Ovary (tissue), 9 donors: ENCODE results near the gene ZDHHC15. TPM values are rescaled to one million over a fixed set of nuclear protein-coding genes. Genes with fewer than 3 reads are reported as not detected.
"Not testable (repeated sequence)": the region's sequence is repeated elsewhere in the genome, so short reads cannot be mapped to it uniquely, and the experiment has no call there.

Experiments used
- DNase-seq, 5 donors: peaks; one replicate each; pipeline ENCODE4 v3.0.0-alpha.2; 2019 to 2020
- H3K27ac ChIP-seq, 2 donors: fragments of 200-600 bp; one replicate each; pipeline versions ENCODE4 v1.5.1 to v1.8.0; 2019 to 2022
- H3K27me3 ChIP-seq: fragments of 200-600 bp; one replicate; pipeline ENCODE4 v1.8.0; 2022
- H3K36me3 ChIP-seq: fragments of 200-600 bp; sonication (generic); one replicate; pipeline ENCODE4 v1.5.1; 2019
- H3K4me1 ChIP-seq: one replicate; pipeline ENCODE4 v1.8.1; 2013; ENCODE audit warnings: mild to moderate bottlenecking, moderate library complexity; ENCODE audit not compliant: insufficient read depth
- H3K4me3 ChIP-seq: fragments of 200-600 bp; sonication (generic); one replicate; pipeline ENCODE4 v1.5.1; 2017
- H3K9me3 ChIP-seq, 2 donors: fragments of 200-600 bp in 1 of 2; sonication (generic) in 1 of 2; one replicate each; pipeline versions ENCODE4 v1.5.1 to v1.8.1; 2013 to 2019; ENCODE audit warnings: mild to moderate bottlenecking in 1 of 2, moderate library complexity in 1 of 2
- CTCF ChIP-seq, 3 donors: fragments of 450-650 bp in 2 of 3; fragments of 200-600 bp in 1 of 3; IDR thresholded peaks; one replicate each; pipeline versions ENCODE4 v1.5.1 to v1.8.0; 2016 to 2022; ENCODE audit warnings: antibody characterized with exemption in 3 of 3, mild to moderate bottlenecking in 1 of 3
- EP300 ChIP-seq: sonication (generic); formaldehyde crosslinking; IDR thresholded peaks from one replicate; pipeline ENCODE4 v1.6.1; 2017; ENCODE audit warnings: antibody characterized with exemption
- POLR2A ChIP-seq: fragments of 450-650 bp; IDR thresholded peaks from one replicate; pipeline ENCODE4 v1.6.1; 2017; ENCODE audit warnings: antibody characterized with exemption, mild to moderate bottlenecking, moderate library complexity
- WGBS, 3 donors: extraction: QIAGEN DNeasy Blood & Tissue Kit in 1 of 3; methylation state at CpG; one replicate each; pipeline versions ENCODE4 v1.1.5 to v1.1.7; 2013 to 2017; 5-methylcytosine and 5-hydroxymethylcytosine counted together
- intact Hi-C, 4 donors: fragments of 100-400 bp; cut with DNase I; formaldehyde crosslinking; loops; one replicate each; pipeline versions ENCODE4 v1.11.0 to v1.15.1; 2022 to 2023
- polyA plus RNA-seq, 2 donors: library from polyadenylated mRNA; stranded (reverse); fragments of 200-250 nt in 1 of 2; fragments of 350-450 nt in 1 of 2; fragmentation: Illumina TruSeq in 1 of 2; extraction: RNeasy Lipid Tissue Mini Kit (QIAGEN cat#74804) in 1 of 2; gene quantifications; one replicate each; pipeline ENCODE4 v1.2.3, GENCODE V29; 2013 to 2014
- total RNA-seq, 7 donors: library from RNA; depleted of rRNA in 2 of 7; stranded (reverse); fragments of >200 nt in 2 of 7; fragmentation: NEBNext Ultra II Directional in 3 of 7; extraction: Animal tissue kit (Norgen Biotek cat#: 25700) in 3 of 7; gene quantifications; one replicate each; pipeline versions ENCODE4 v1.1.0 to v1.2.4, GENCODE V29; 2016 to 2023
- donor health status: DM: no; HTN: no; CAD: no; lungs with moderate emphysema.
- donor health status: DM: no; HTN: no; CAD: no.
- donor health status: Bipolar disorder and iron deficiency.
- donor health status: DM: yes; HTN: yes; CAD: no.
- donor health status: DM: no; HTN: no; CAD: no.
- donor health status: DM: yes; HTN: yes; CAD: no.

Gene ZDHHC15
- total and polyA plus RNA-seq, 9 donors, result 1.3 to 4.8 (median 3.3) TPM

GRCh38 chrX:75369721-75370120, 153.1 kb downstream of the ZDHHC15 start:
- Histone ChIP-seq H3K4me3 (no peak overlapping the region), H3K27me3 (no peaks in the 10 kb centered on the region), H3K9me3 (no peaks in the 10 kb centered on the region), H3K36me3 (no peaks in the 10 kb centered on the region), H3K4me1 (no peaks in the 10 kb centered on the region), H3K27ac (no peak overlapping the region)
- TF ChIP-seq CTCF (IDR thresholded peaks at IDR 0.05), result no peak
- no peak for TF ChIP-seq EP300
- no peak for DNase-seq
- intact Hi-C loops, result no loop called here
- WGBS, 3 donors, result 47 to 63% (median 55%) methylated on average over 1 of the region's 1 CpG

- Histone ChIP-seq H3K9me3 (no peaks in the 10 kb centered on the region), H3K4me1 (no peaks in the 10 kb centered on the region), H3K27me3 (no peaks in the 10 kb centered on the region), H3K27ac (no peak overlapping the region), H3K36me3 (no peaks in the 10 kb centered on the region), H3K4me3 (no peak overlapping the region)
- intact Hi-C loops, result no loop called here
- no peak for DNase-seq
- 76 to 84% (median 80%) methylated on average over 2 of the region's 2 CpGs for WGBS, 3 donors
- TF ChIP-seq POLR2A (no peak), EP300 (no peak), CTCF (IDR thresholded peaks at IDR 0.05) (no peak)
These were observed 156.0 kb downstream of the ZDHHC15 start for GRCh38 chrX:75366861-75367260.

GRCh38 chrX:75365243-75365975, 157.4 kb downstream of the ZDHHC15 start:
- no peak for TF ChIP-seq CTCF (IDR thresholded peaks at IDR 0.05)
- no peak for TF ChIP-seq EP300
- no peak for TF ChIP-seq POLR2A
- H3K36me3 ChIP-seq, result no peaks in the 10 kb centered on the region
- intact Hi-C loops, result no loop called here
- WGBS, 3 donors, result 58 to 67% (median 62%) methylated on average over 1 of the region's 1 CpG
- no peak overlapping the region for H3K27ac ChIP-seq
- H3K4me3 ChIP-seq, result no peak overlapping the region
- H3K27me3 ChIP-seq, result no peaks in the 10 kb centered on the region
- no peaks in the 10 kb centered on the region for H3K4me1 ChIP-seq
- DNase-seq, result no peak
- no peaks in the 10 kb centered on the region for H3K9me3 ChIP-seq

GRCh38 chrX:75361788-75362187, 161.0 kb downstream of the ZDHHC15 start:
- no peak overlapping the region for H3K4me3 ChIP-seq
- TF ChIP-seq EP300 (no peak), POLR2A (no peak), CTCF (IDR thresholded peaks at IDR 0.05) (no peak)
- intact Hi-C loops, result no loop called here

GRCh38 chrX:75348601-75349000, 174.2 kb downstream of the ZDHHC15 start:
- H3K9me3 ChIP-seq, H3K36me3 ChIP-seq, H3K4me1 ChIP-seq, intact Hi-C loops, H3K4me3 ChIP-seq, H3K27me3 ChIP-seq, H3K27ac ChIP-seq, DNase-seq: not testable (repeated sequence)

More at GRCh38 chrX:75361788-75362187, 161.0 kb downstream of the ZDHHC15 start:
- Histone ChIP-seq H3K9me3 (no peaks in the 10 kb centered on the region), H3K27me3 (no peaks in the 10 kb centered on the region), H3K36me3 (no peaks in the 10 kb centered on the region), H3K27ac (no peak overlapping the region), H3K4me1 (no peaks in the 10 kb centered on the region)
- no peak for DNase-seq
